ENCODE data around the gene OGG1.

Gene OGG1

GRCh38 chr3:9786825-9787669 lies 37.3 kb downstream of the OGG1 start:
- DNase-seq (ENCODE audit: low read depth): no peak
- TF ChIP-seq CTCF (IDR thresholded peaks at IDR 0.05; ENCODE audit: insufficient read depth, low read depth, low read length, missing control alignments): peak; percentile 50
- no peak overlapping the region for H3K4me3 ChIP-seq (ENCODE audit: low read length)

- no peak for TF ChIP-seq CTCF (IDR thresholded peaks at IDR 0.05; ENCODE audit: insufficient read depth, low read depth, low read length, missing control alignments)
- H3K4me3 ChIP-seq (ENCODE audit: low read length): no peak overlapping the region
- no peak for DNase-seq (ENCODE audit: low read depth)
Observed at GRCh38 chr3:9787714-9788113, 38.0 kb downstream of the OGG1 start.

- no peak for DNase-seq (ENCODE audit: low read depth)
- H3K4me3 ChIP-seq (ENCODE audit: low read length): no peak overlapping the region
- TF ChIP-seq CTCF (IDR thresholded peaks at IDR 0.05; ENCODE audit: insufficient read depth, low read depth, low read length, missing control alignments): no peak
Observed at GRCh38 chr3:9791127-9791526, 41.4 kb downstream of the OGG1 start.

- no peak for TF ChIP-seq CTCF (IDR thresholded peaks at IDR 0.05; ENCODE audit: insufficient read depth, low read depth, low read length, missing control alignments)
- H3K4me3 ChIP-seq (ENCODE audit: low read length): peak overlapping the region; percentile 59
- DNase-seq (ENCODE audit: low read depth): no peak
Observed at GRCh38 chr3:9791790-9792404, 42.1 kb downstream of the OGG1 start.

GRCh38 chr3:9792405-9793160 lies 42.8 kb downstream of the OGG1 start, which contains the start of the genes ARPC4 and TADA3:
Gene ARPC4, plus strand, starts transcription at chr3:9793082. Its CDS starts 40 bp downstream, at chr3:9793122.
Gene TADA3, minus strand, starts transcription at chr3:9792473. Its CDS starts 1,007 bp downstream, at chr3:9791466.
- peak within 1 kb of the TSS; percentile 59 for H3K4me3 ChIP-seq (ENCODE audit: low read length)
- peak; percentile 96 for DNase-seq (ENCODE audit: low read depth)
- no peak for TF ChIP-seq CTCF (IDR thresholded peaks at IDR 0.05; ENCODE audit: insufficient read depth, low read depth, low read length, missing control alignments)

GRCh38 chr3:9793161-9793781 lies 43.5 kb downstream of the OGG1 start:
- TF ChIP-seq CTCF (IDR thresholded peaks at IDR 0.05; ENCODE audit: insufficient read depth, low read depth, low read length, missing control alignments): no peak
- DNase-seq (ENCODE audit: low read depth): peak; percentile 54
- H3K4me3 ChIP-seq (ENCODE audit: low read length): peak overlapping the region; percentile 59
